Stimulated activated CD8-positive, alpha-beta memory T cell treated with anti-CD3 and anti-CD28 coated beads, Interleukin-2, amount 100 ng/mL, for 48 hours (primary cell): ENCODE results near the gene ZFAND4.
"Not testable (repeated sequence)": the region's sequence is repeated elsewhere in the genome, so short reads cannot be mapped to it uniquely, and the experiment has no call there.

Source experiments
- DNase-seq, 2 donors: peaks; one replicate each; pipeline ENCODE4 v3.0.0-alpha.2; 2020; ENCODE audit warnings: low read depth in 2 of 2

ZFAND4 gene

GRCh38 chr10:45640941-45641340 lies 31.6 kb downstream of the ZFAND4 start:
- no peak for DNase-seq

- no peak for DNase-seq
Measured at GRCh38 chr10:45640049-45640448, 32.5 kb downstream of the ZFAND4 start.

- DNase-seq, result no peak
Measured at GRCh38 chr10:45627412-45628048, 45.0 kb downstream of the ZFAND4 start.

GRCh38 chr10:45625879-45626278 lies 46.7 kb downstream of the ZFAND4 start:
- no peak for DNase-seq

- no peak for DNase-seq
Measured at GRCh38 chr10:45624724-45625123, 47.8 kb downstream of the ZFAND4 start.

GRCh38 chr10:45614869-45615268 lies 57.7 kb downstream of the ZFAND4 start:
- no peak for DNase-seq

- no peak for DNase-seq
Measured at GRCh38 chr10:45612741-45613140, 59.8 kb downstream of the ZFAND4 start.

- DNase-seq, result no peak
Measured at GRCh38 chr10:45608052-45608451, 64.5 kb downstream of the ZFAND4 start.

- DNase-seq, result no peak
Measured at GRCh38 chr10:45607276-45607675, 65.3 kb downstream of the ZFAND4 start.

- no peak for DNase-seq
Measured at GRCh38 chr10:45602836-45603235, 69.7 kb downstream of the ZFAND4 start.

- DNase-seq, result no peak
Measured at GRCh38 chr10:45602082-45602730, 70.4 kb downstream of the ZFAND4 start.

GRCh38 chr10:45601254-45601930 lies 71.2 kb downstream of the ZFAND4 start:
- not testable (repeated sequence) for DNase-seq

- DNase-seq, result not testable (repeated sequence)
Measured at GRCh38 chr10:45600337-45601253, 72.0 kb downstream of the ZFAND4 start.

GRCh38 chr10:45599646-45600045 lies 72.9 kb downstream of the ZFAND4 start:
- no peak for DNase-seq

- DNase-seq, result no peak
Measured at GRCh38 chr10:45599021-45599603, 73.5 kb downstream of the ZFAND4 start.

- DNase-seq, result no peak
Measured at GRCh38 chr10:45596526-45596925, 76.0 kb downstream of the ZFAND4 start.

- peak; percentile 84 for DNase-seq
Measured at GRCh38 chr10:45594276-45595157, 78.1 kb downstream of the ZFAND4 start.

- DNase-seq, result no peak
Measured at GRCh38 chr10:45593938-45594275, 78.7 kb downstream of the ZFAND4 start.

GRCh38 chr10:45592926-45593325 lies 79.6 kb downstream of the ZFAND4 start:
- DNase-seq, result no peak

GRCh38 chr10:45592432-45592831 lies 80.1 kb downstream of the ZFAND4 start:
- DNase-seq, result no peak

- DNase-seq, result no peak
Measured at GRCh38 chr10:45591280-45591679, 81.3 kb downstream of the ZFAND4 start.
